ENCODE measurements around the gene PTPRK.

The PTPRK gene

DNA sequence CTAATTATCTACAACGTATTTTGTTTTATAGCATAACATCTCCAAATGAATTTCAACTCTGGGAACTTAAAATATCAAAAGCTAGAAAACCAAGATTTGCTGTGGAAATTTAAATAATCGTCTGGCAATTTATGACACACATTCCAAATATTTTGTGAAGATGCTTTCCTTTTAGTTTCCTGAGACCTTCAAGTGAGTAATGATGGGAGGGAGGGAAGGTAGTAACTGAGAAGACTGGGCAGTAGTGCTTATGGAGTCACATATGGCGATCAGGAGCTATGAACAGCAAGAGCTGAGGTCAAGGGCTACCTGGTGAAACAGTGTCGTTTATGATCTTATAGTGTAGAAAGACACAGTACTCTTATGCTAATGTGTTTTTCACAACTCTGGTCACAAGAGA is 441.4 kb downstream of the PTPRK start:
- no peak for ATAC-seq
- no peak for TF ChIP-seq ZFP3 (CRISPR knock-in tag; IDR thresholded peaks at IDR 0.05)
- TF ChIP-seq, protein P1, sequence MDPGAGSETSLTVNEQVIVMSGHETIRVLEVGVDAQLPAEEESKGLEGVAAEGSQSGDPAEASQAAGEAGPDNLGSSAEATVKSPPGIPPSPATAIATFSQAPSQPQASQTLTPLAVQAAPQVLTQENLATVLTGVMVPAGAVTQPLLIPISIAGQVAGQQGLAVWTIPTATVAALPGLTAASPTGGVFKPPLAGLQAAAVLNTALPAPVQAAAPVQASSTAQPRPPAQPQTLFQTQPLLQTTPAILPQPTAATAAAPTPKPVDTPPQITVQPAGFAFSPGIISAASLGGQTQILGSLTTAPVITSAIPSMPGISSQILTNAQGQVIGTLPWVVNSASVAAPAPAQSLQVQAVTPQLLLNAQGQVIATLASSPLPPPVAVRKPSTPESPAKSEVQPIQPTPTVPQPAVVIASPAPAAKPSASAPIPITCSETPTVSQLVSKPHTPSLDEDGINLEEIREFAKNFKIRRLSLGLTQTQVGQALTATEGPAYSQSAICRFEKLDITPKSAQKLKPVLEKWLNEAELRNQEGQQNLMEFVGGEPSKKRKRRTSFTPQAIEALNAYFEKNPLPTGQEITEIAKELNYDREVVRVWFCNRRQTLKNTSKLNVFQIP (CRISPR knock-in tag; IDR thresholded peaks at IDR 0.05; ENCODE audit: borderline replicate concordance, low read depth) = no peak
- TF ChIP-seq SNAI2 (CRISPR knock-in tag; IDR thresholded peaks at IDR 0.05) = no peak
- TF ChIP-seq OSR1 (CRISPR knock-in tag; IDR thresholded peaks at IDR 0.05) = no peak
- TF ChIP-seq ZNF70 (CRISPR knock-in tag; IDR thresholded peaks at IDR 0.05) = no peak
- no peak for TF ChIP-seq RARB (CRISPR knock-in tag; IDR thresholded peaks at IDR 0.05)
- TF ChIP-seq PPARA (CRISPR knock-in tag; IDR thresholded peaks at IDR 0.05; ENCODE audit: borderline replicate concordance) = no peak
- TF ChIP-seq ZFP30 (CRISPR knock-in tag; IDR thresholded peaks at IDR 0.05) = no peak
- no peak for TF ChIP-seq TCF4 (CRISPR knock-in tag; IDR thresholded peaks at IDR 0.05; ENCODE audit: borderline replicate concordance)
- TF ChIP-seq TOX (CRISPR knock-in tag; IDR thresholded peaks at IDR 0.05; ENCODE audit: borderline replicate concordance) = no peak
- TF ChIP-seq CSDC2 (CRISPR knock-in tag; IDR thresholded peaks at IDR 0.05) = no peak
- no peak for TF ChIP-seq ISL1 (CRISPR knock-in tag; IDR thresholded peaks at IDR 0.05)
- TF ChIP-seq, protein P2, sequence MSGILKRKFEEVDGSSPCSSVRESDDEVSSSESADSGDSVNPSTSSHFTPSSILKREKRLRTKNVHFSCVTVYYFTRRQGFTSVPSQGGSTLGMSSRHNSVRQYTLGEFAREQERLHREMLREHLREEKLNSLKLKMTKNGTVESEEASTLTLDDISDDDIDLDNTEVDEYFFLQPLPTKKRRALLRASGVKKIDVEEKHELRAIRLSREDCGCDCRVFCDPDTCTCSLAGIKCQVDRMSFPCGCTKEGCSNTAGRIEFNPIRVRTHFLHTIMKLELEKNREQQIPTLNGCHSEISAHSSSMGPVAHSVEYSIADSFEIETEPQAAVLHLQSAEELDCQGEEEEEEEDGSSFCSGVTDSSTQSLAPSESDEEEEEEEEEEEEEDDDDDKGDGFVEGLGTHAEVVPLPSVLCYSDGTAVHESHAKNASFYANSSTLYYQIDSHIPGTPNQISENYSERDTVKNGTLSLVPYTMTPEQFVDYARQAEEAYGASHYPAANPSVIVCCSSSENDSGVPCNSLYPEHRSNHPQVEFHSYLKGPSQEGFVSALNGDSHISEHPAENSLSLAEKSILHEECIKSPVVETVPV (CRISPR knock-in tag; IDR thresholded peaks at IDR 0.05) = no peak
- no peak for TF ChIP-seq ZNF8 (CRISPR knock-in tag; IDR thresholded peaks at IDR 0.05)

DNA sequence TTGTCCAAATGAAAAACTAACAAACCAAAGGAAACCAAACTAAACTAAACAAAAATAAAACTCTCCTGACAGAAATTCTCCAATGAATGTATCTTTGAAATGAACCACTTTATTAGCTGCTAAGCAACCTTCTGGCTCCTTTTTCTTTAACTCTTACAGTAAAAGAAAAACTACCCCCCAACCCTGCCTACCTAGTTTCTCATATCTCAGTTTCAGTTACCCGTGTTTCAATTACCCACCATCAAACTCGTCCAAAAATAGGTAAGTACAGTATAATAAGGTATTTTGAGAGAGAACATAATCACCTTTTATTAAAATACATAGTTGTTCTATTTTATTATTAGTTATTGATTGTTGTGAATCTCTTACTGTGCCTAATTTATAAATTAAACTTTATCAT is 442.1 kb downstream of the PTPRK start:
- ATAC-seq = no peak
- TF ChIP-seq TCF4 (CRISPR knock-in tag; IDR thresholded peaks at IDR 0.05; ENCODE audit: borderline replicate concordance) (no peak), BACH2 (CRISPR knock-in tag; IDR thresholded peaks at IDR 0.05; ENCODE audit: borderline replicate concordance) (no peak), CSDC2 (CRISPR knock-in tag; IDR thresholded peaks at IDR 0.05) (no peak), ZNF70 (CRISPR knock-in tag; IDR thresholded peaks at IDR 0.05) (no peak), RARB (CRISPR knock-in tag; IDR thresholded peaks at IDR 0.05) (no peak), ZNF8 (CRISPR knock-in tag; IDR thresholded peaks at IDR 0.05) (no peak), OSR1 (CRISPR knock-in tag; IDR thresholded peaks at IDR 0.05) (no peak), ARNTL (CRISPR knock-in tag; IDR thresholded peaks at IDR 0.05; ENCODE audit: borderline replicate concordance, low read depth) (no peak)
- TF ChIP-seq, protein P2 (CRISPR knock-in tag; IDR thresholded peaks at IDR 0.05) = no peak
- TF ChIP-seq, protein P3, sequence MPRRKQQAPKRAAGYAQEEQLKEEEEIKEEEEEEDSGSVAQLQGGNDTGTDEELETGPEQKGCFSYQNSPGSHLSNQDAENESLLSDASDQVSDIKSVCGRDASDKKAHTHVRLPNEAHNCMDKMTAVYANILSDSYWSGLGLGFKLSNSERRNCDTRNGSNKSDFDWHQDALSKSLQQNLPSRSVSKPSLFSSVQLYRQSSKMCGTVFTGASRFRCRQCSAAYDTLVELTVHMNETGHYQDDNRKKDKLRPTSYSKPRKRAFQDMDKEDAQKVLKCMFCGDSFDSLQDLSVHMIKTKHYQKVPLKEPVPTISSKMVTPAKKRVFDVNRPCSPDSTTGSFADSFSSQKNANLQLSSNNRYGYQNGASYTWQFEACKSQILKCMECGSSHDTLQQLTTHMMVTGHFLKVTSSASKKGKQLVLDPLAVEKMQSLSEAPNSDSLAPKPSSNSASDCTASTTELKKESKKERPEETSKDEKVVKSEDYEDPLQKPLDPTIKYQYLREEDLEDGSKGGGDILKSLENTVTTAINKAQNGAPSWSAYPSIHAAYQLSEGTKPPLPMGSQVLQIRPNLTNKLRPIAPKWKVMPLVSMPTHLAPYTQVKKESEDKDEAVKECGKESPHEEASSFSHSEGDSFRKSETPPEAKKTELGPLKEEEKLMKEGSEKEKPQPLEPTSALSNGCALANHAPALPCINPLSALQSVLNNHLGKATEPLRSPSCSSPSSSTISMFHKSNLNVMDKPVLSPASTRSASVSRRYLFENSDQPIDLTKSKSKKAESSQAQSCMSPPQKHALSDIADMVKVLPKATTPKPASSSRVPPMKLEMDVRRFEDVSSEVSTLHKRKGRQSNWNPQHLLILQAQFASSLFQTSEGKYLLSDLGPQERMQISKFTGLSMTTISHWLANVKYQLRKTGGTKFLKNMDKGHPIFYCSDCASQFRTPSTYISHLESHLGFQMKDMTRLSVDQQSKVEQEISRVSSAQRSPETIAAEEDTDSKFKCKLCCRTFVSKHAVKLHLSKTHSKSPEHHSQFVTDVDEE (CRISPR knock-in tag; IDR thresholded peaks at IDR 0.05) = no peak
- TF ChIP-seq, protein P4, sequence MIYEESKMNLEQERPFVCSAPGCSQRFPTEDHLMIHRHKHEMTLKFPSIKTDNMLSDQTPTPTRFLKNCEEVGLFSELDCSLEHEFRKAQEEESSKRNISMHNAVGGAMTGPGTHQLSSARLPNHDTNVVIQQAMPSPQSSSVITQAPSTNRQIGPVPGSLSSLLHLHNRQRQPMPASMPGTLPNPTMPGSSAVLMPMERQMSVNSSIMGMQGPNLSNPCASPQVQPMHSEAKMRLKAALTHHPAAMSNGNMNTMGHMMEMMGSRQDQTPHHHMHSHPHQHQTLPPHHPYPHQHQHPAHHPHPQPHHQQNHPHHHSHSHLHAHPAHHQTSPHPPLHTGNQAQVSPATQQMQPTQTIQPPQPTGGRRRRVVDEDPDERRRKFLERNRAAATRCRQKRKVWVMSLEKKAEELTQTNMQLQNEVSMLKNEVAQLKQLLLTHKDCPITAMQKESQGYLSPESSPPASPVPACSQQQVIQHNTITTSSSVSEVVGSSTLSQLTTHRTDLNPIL (CRISPR knock-in tag; IDR thresholded peaks at IDR 0.05; ENCODE audit: low read depth) = no peak
- TF ChIP-seq, protein P5, sequence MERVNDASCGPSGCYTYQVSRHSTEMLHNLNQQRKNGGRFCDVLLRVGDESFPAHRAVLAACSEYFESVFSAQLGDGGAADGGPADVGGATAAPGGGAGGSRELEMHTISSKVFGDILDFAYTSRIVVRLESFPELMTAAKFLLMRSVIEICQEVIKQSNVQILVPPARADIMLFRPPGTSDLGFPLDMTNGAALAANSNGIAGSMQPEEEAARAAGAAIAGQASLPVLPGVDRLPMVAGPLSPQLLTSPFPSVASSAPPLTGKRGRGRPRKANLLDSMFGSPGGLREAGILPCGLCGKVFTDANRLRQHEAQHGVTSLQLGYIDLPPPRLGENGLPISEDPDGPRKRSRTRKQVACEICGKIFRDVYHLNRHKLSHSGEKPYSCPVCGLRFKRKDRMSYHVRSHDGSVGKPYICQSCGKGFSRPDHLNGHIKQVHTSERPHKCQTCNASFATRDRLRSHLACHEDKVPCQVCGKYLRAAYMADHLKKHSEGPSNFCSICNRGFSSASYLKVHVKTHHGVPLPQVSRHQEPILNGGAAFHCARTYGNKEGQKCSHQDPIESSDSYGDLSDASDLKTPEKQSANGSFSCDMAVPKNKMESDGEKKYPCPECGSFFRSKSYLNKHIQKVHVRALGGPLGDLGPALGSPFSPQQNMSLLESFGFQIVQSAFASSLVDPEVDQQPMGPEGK (CRISPR knock-in tag; IDR thresholded peaks at IDR 0.05; ENCODE audit: borderline replicate concordance) = no peak
- TF ChIP-seq, protein P1 (CRISPR knock-in tag; IDR thresholded peaks at IDR 0.05; ENCODE audit: borderline replicate concordance, low read depth) = no peak

Data from SK-N-SH treated with all-trans-retinoic acid at 6 μM for 48 hours (cell line).